HepG2 (cell line): ENCODE data around the gene CFD. TPM values are rescaled to one million over a fixed set of nuclear protein-coding genes. Genes with fewer than 3 reads are reported as not detected.
A peak's percentile ranks its signal among the peaks of the same experiment; 100 is the strongest.

Source experiments
- ATAD3A ChIP-seq: sonication (generic); formaldehyde crosslinking; IDR thresholded peaks from 2 replicates; pipeline ENCODE4 v1.4.0; 2020; ENCODE audit warnings: missing genetic modification reagents
- CHD4 ChIP-seq: fragments of 200-600 bp; sonication (generic); IDR thresholded peaks from 2 replicates; pipeline ENCODE4 v1.7.0; 2017; ENCODE audit warnings: mild to moderate bottlenecking, low read length, borderline replicate concordance
- DPF2 ChIP-seq: sonication (generic); formaldehyde crosslinking; IDR thresholded peaks from 2 replicates; pipeline ENCODE4 v1.4.0; 2020; ENCODE audit warnings: mild to moderate bottlenecking, low read depth, missing genetic modification reagents, borderline replicate concordance
- HOXA3 ChIP-seq: sonication (generic); formaldehyde crosslinking; IDR thresholded peaks from 2 replicates; pipeline ENCODE4 v1.5.0; 2020; ENCODE audit warnings: missing genetic modification reagents
- HOXA5 ChIP-seq: sonication (generic); formaldehyde crosslinking; IDR thresholded peaks from 2 replicates; pipeline ENCODE4 v1.4.0; 2020; ENCODE audit warnings: missing genetic modification reagents
- JUN ChIP-seq: sonication (generic); formaldehyde crosslinking; IDR thresholded peaks from 2 replicates; pipeline ENCODE4 v1.4.0; 2020; ENCODE audit warnings: mild to moderate bottlenecking, missing genetic modification reagents
- MAF1 ChIP-seq: sonication (generic); formaldehyde crosslinking; IDR thresholded peaks from 2 replicates; pipeline ENCODE4 v1.5.0; 2020; ENCODE audit warnings: missing genetic modification reagents, borderline replicate concordance
- MED13 ChIP-seq: sonication (generic); formaldehyde crosslinking; IDR thresholded peaks from 2 replicates; pipeline ENCODE4 v1.5.0; 2020; ENCODE audit warnings: missing genetic modification reagents
- NFYB ChIP-seq: sonication (generic); formaldehyde crosslinking; IDR thresholded peaks from 2 replicates; pipeline ENCODE4 v1.4.0; 2020; ENCODE audit warnings: missing genetic modification reagents
- NR3C1 ChIP-seq: sonication (generic); formaldehyde crosslinking; IDR thresholded peaks from 2 replicates; pipeline ENCODE4 v1.4.0; 2020; ENCODE audit warnings: missing genetic modification reagents
- PPARG ChIP-seq: conservative IDR thresholded peaks from 2 replicates; pipeline ENCODE4 v1.6.1; 2016; ENCODE audit warnings: missing biosample characterization, missing genetic modification reagents
- SP140L ChIP-seq: sonication (generic); formaldehyde crosslinking; IDR thresholded peaks from 2 replicates; pipeline ENCODE4 v1.4.0; 2020; ENCODE audit warnings: missing genetic modification reagents, borderline replicate concordance
- STAT5B ChIP-seq: sonication (generic); formaldehyde crosslinking; IDR thresholded peaks from 2 replicates; pipeline ENCODE4 v1.4.0; 2020; ENCODE audit warnings: missing genetic modification reagents
- TEAD2 ChIP-seq: sonication (generic); formaldehyde crosslinking; IDR thresholded peaks from 2 replicates; pipeline ENCODE4 v1.9.0; 2021; ENCODE audit warnings: missing genetic modification reagents
- ZNF660 ChIP-seq: sonication (generic); formaldehyde crosslinking; IDR thresholded peaks from 2 replicates; pipeline ENCODE4 v1.5.1; 2020; ENCODE audit warnings: mild to moderate bottlenecking, low read depth, missing genetic modification reagents, borderline replicate concordance
- polyA plus RNA-seq, 8 experiments: library from polyadenylated mRNA; depleted of rRNA in 3 of 8; stranded (reverse) in 7 of 8; unstranded in 1 of 8; fragments of >200 nt; fragmentation: Illumina TruSeq in 4 of 8; extraction: Trizol in 4 of 8; gene quantifications; 2 replicates each; pipeline versions ENCODE4 v1.2.1 to v1.2.3, GENCODE V29; 2011 to 2016; ENCODE audit warnings: low read depth in 4 of 8, missing spikeins in 1 of 8, mixed read lengths in 1 of 8; ENCODE audit not compliant: insufficient read depth in 1 of 8
- total RNA-seq, 5 experiments: library from RNA; depleted of rRNA; stranded (reverse); fragments of >200 nt; fragmentation: Illumina TruSeq; extraction: Trizol; gene quantifications; 2 replicates each; pipeline ENCODE4 v1.2.3, GENCODE V29; 2016; ENCODE audit warnings: low read depth in 1 of 5
- TF ChIP-seq, protein P1 (sequence below): sonication (generic); formaldehyde crosslinking; IDR thresholded peaks from 2 replicates; pipeline ENCODE4 v1.5.0; 2020; ENCODE audit warnings: missing genetic modification reagents, mild to moderate bottlenecking, borderline replicate concordance
- TF ChIP-seq, protein P2 (sequence below): sonication (generic); formaldehyde crosslinking; IDR thresholded peaks from 2 replicates; pipeline ENCODE4 v1.4.0; 2020; ENCODE audit warnings: mild to moderate bottlenecking, missing genetic modification reagents
- TF ChIP-seq, protein P3 (sequence below): sonication (generic); formaldehyde crosslinking; IDR thresholded peaks from 2 replicates; pipeline ENCODE4 v1.4.0; 2020; ENCODE audit warnings: missing genetic modification reagents
- TF ChIP-seq, protein P4 (sequence below), 2 experiments: sonication (generic) in 1 of 2; formaldehyde crosslinking in 1 of 2; IDR thresholded peaks; 2 replicates each; pipeline versions ENCODE4 v1.6.1 to v1.9.0; 2014 to 2022; ENCODE audit warnings: antibody characterized with exemption in 1 of 2, borderline replicate concordance in 1 of 2, inconsistent platforms in 1 of 2, low read depth in 1 of 2, missing genetic modification reagents in 1 of 2

CFD gene
- total and polyA plus RNA-seq, 2 of the 13 experiments (the other 11 are each of a cell fraction or from before 2014, with no cell fraction given) = 2.3 to 4.6 TPM

DNA sequence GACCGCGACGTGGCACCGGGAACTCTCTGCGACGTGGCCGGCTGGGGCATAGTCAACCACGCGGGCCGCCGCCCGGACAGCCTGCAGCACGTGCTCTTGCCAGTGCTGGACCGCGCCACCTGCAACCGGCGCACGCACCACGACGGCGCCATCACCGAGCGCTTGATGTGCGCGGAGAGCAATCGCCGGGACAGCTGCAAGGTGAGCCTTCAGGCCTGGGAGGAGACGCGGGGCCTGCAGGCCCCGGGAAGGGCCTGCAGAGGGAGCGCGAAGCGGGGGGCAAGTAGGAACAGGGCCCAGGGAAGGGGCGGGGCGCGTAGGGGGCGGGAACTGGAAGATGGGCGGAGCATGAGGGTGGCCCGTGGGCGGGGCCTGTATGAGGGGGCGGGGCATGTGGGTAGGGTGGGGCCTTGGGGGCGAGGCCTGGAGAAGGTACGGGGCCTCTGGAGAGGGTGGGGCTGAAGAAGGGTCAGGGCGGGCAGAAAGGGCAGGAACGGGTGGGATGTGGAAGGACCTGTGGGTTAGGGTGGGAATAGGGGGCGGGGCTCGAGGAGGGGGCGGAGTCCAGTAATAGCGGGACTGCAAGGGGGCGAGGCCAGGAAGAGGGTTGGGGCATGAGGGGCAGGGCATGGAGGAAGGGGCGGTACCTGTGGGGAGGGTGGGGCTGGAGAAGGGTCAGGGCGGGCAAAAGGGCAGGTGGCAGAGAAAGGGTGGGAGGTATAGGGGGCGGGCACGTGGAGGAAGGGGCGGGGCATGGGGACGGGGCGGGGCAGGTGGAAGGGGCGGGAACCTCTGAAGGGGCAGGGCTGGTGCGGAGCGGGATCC is 2.5 kb downstream of the CFD start (continued):
- no peak for TF ChIP-seq MAF1 (CRISPR knock-in tag)
- TF ChIP-seq, protein P1, sequence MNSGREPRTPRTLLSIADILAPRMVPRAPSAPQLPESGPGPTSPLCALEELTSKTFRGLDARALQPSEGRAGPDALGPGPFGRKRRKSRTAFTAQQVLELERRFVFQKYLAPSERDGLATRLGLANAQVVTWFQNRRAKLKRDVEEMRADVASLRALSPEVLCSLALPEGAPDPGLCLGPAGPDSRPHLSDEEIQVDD (CRISPR knock-in tag) = no peak
- no peak for TF ChIP-seq MED13
- TF ChIP-seq TEAD2 (CRISPR knock-in tag) = no peak
- no peak for TF ChIP-seq DPF2
- TF ChIP-seq STAT5B (CRISPR knock-in tag) = no peak
- no peak for TF ChIP-seq JUN (CRISPR knock-in tag)
- TF ChIP-seq, protein P2, sequence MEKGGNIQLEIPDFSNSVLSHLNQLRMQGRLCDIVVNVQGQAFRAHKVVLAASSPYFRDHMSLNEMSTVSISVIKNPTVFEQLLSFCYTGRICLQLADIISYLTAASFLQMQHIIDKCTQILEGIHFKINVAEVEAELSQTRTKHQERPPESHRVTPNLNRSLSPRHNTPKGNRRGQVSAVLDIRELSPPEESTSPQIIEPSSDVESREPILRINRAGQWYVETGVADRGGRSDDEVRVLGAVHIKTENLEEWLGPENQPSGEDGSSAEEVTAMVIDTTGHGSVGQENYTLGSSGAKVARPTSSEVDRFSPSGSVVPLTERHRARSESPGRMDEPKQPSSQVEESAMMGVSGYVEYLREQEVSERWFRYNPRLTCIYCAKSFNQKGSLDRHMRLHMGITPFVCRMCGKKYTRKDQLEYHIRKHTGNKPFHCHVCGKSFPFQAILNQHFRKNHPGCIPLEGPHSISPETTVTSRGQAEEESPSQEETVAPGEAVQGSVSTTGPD (CRISPR knock-in tag) = no peak
- TF ChIP-seq HOXA3 (CRISPR knock-in tag) = peak; percentile 75
- TF ChIP-seq CHD4 = no peak
- no peak for TF ChIP-seq NR3C1
- no peak for TF ChIP-seq NFYB (CRISPR knock-in tag)
- no peak for TF ChIP-seq SP140L
- TF ChIP-seq PPARG (CRISPR knock-in tag) = no peak
- no peak for TF ChIP-seq HOXA5 (CRISPR knock-in tag)
- no peak for TF ChIP-seq ZNF660
- TF ChIP-seq, protein P3, sequence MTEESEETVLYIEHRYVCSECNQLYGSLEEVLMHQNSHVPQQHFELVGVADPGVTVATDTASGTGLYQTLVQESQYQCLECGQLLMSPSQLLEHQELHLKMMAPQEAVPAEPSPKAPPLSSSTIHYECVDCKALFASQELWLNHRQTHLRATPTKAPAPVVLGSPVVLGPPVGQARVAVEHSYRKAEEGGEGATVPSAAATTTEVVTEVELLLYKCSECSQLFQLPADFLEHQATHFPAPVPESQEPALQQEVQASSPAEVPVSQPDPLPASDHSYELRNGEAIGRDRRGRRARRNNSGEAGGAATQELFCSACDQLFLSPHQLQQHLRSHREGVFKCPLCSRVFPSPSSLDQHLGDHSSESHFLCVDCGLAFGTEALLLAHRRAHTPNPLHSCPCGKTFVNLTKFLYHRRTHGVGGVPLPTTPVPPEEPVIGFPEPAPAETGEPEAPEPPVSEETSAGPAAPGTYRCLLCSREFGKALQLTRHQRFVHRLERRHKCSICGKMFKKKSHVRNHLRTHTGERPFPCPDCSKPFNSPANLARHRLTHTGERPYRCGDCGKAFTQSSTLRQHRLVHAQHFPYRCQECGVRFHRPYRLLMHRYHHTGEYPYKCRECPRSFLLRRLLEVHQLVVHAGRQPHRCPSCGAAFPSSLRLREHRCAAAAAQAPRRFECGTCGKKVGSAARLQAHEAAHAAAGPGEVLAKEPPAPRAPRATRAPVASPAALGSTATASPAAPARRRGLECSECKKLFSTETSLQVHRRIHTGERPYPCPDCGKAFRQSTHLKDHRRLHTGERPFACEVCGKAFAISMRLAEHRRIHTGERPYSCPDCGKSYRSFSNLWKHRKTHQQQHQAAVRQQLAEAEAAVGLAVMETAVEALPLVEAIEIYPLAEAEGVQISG (CRISPR knock-in tag) = no peak
- TF ChIP-seq, protein P4, sequence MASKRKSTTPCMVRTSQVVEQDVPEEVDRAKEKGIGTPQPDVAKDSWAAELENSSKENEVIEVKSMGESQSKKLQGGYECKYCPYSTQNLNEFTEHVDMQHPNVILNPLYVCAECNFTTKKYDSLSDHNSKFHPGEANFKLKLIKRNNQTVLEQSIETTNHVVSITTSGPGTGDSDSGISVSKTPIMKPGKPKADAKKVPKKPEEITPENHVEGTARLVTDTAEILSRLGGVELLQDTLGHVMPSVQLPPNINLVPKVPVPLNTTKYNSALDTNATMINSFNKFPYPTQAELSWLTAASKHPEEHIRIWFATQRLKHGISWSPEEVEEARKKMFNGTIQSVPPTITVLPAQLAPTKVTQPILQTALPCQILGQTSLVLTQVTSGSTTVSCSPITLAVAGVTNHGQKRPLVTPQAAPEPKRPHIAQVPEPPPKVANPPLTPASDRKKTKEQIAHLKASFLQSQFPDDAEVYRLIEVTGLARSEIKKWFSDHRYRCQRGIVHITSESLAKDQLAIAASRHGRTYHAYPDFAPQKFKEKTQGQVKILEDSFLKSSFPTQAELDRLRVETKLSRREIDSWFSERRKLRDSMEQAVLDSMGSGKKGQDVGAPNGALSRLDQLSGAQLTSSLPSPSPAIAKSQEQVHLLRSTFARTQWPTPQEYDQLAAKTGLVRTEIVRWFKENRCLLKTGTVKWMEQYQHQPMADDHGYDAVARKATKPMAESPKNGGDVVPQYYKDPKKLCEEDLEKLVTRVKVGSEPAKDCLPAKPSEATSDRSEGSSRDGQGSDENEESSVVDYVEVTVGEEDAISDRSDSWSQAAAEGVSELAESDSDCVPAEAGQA (IDR thresholded peaks at IDR 0.05; ENCODE audit: low read depth) = 0 out of 2 replicates have a peak, but pooled peaks have one; percentile 52
- TF ChIP-seq, protein P4 (CRISPR knock-in tag; IDR thresholded peaks at IDR 0.05; ENCODE audit: borderline replicate concordance) = no peak
- no peak for TF ChIP-seq ATAD3A (CRISPR knock-in tag)
